Liver (tissue), 3 donors: ENCODE data around the gene ANGPTL4.

Experiments
- CTCF ChIP-seq: fragments of 150-350 bp; IDR thresholded peaks from 2 replicates; pipeline ENCODE4 v1.5.1; 2017; ENCODE audit warnings: improper control_type of control experiment, low read depth, low read length; ENCODE audit not compliant: missing input control
- RAD21 ChIP-seq, 2 donors: IDR thresholded peaks; 2 replicates each; pipeline ENCODE4 v1.6.1; 2016; ENCODE audit warnings: antibody characterized with exemption in 2 of 2, mild to moderate bottlenecking in 2 of 2
- SP1 ChIP-seq: IDR thresholded peaks from 2 replicates; pipeline ENCODE4 v1.6.1; 2018; ENCODE audit warnings: antibody characterized with exemption, mild to moderate bottlenecking
- YY1 ChIP-seq: IDR thresholded peaks from 2 replicates; pipeline ENCODE4 v1.6.1; 2016; ENCODE audit warnings: antibody characterized with exemption, mild to moderate bottlenecking
- TF ChIP-seq, protein P1 (sequence below): IDR thresholded peaks from 2 replicates; pipeline ENCODE4 v1.6.1; 2016; ENCODE audit warnings: antibody characterized with exemption
- TF ChIP-seq, protein P2 (sequence below): IDR thresholded peaks from 2 replicates; pipeline ENCODE4 v1.6.1; 2016; ENCODE audit warnings: antibody characterized with exemption, mild to moderate bottlenecking
- donor health status: healthy.
- donor health status: healthy.

DNA sequence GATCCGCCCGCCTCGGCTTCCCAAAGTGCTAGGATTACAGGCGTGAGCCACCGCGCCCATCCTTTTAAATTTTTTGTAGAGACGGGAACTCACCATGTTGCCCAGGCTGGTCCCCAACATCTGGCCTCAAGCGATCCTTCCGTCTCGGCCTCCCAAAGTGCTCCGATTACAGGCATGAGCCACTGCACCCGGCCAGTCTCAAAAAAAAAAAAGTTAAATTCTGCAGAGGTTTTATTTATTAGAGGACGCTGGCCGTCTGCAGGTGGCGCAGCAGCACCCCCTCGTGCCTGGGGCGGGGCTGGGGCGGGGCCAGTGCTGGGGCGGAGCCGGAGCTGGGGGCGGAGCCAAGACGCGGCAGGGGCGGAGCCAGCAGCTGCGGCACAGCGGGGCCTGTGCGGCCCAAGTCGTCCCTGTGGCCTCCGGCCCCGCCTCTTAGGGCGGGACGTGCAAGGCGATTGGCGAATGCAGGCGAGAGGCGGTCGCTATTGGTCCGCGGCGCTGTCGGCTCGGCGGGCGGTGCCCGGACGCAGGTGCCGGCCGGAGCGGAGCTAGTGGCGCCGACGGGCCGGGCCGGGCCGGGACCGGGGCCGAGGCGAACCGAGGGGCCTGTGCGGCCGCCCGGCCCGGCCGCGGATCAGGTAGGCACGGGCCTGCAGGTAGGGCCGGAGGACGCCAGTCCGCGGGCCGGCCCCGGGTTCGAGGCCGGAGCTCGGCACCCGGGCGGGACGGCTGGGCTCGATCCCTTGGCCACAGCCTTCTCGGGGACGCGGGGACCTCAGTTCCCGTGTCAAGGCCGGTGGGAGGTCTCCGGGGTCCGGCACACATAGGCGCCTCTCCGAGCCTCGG lies 49.1 kb downstream of the ANGPTL4 start, which contains the start of gene MARCHF2:
- TF ChIP-seq YY1 (no peak), CTCF (peak; percentile 60), RAD21 (IDR thresholded peaks at IDR 0.05) (peak; percentile 70 to 72), SP1 (peak; percentile 74)
- TF ChIP-seq, protein P1, sequence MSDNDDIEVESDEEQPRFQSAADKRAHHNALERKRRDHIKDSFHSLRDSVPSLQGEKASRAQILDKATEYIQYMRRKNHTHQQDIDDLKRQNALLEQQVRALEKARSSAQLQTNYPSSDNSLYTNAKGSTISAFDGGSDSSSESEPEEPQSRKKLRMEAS = no peak
- TF ChIP-seq, protein P2, sequence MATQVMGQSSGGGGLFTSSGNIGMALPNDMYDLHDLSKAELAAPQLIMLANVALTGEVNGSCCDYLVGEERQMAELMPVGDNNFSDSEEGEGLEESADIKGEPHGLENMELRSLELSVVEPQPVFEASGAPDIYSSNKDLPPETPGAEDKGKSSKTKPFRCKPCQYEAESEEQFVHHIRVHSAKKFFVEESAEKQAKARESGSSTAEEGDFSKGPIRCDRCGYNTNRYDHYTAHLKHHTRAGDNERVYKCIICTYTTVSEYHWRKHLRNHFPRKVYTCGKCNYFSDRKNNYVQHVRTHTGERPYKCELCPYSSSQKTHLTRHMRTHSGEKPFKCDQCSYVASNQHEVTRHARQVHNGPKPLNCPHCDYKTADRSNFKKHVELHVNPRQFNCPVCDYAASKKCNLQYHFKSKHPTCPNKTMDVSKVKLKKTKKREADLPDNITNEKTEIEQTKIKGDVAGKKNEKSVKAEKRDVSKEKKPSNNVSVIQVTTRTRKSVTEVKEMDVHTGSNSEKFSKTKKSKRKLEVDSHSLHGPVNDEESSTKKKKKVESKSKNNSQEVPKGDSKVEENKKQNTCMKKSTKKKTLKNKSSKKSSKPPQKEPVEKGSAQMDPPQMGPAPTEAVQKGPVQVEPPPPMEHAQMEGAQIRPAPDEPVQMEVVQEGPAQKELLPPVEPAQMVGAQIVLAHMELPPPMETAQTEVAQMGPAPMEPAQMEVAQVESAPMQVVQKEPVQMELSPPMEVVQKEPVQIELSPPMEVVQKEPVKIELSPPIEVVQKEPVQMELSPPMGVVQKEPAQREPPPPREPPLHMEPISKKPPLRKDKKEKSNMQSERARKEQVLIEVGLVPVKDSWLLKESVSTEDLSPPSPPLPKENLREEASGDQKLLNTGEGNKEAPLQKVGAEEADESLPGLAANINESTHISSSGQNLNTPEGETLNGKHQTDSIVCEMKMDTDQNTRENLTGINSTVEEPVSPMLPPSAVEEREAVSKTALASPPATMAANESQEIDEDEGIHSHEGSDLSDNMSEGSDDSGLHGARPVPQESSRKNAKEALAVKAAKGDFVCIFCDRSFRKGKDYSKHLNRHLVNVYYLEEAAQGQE = no peak
